Natural killer cell (primary cell): ENCODE results near the gene ATAD1. TPM values are rescaled to one million over a fixed set of nuclear protein-coding genes. Genes with fewer than 3 reads are reported as not detected.
"Not testable (repeated sequence)": the region's sequence is repeated elsewhere in the genome, so short reads cannot be mapped to it uniquely, and the experiment has no call there.

ENCODE experiments used
- ATAC-seq, 3 donors: fragments of 150-1000 bp in 2 of 3; fragments of 200-7000 bp in 1 of 3; cut with Tn5 transposase; 1 replicate in 1 of 3; 2 replicates in 2 of 3; pipeline ENCODE4 v1.10.0; 2021; ENCODE audit warnings: mild to moderate bottlenecking in 2 of 3, moderate library complexity in 2 of 3
- DNase-seq, 2 donors: peaks; one replicate each; pipeline versions ENCODE4 v3.0.0 to v3.0.0-alpha.2; 2013 to 2021; ENCODE audit warnings: mixed read lengths in 1 of 2
- H3K27ac ChIP-seq: one replicate; pipeline ENCODE4 v1.5.1; 2013; ENCODE audit warnings: mild to moderate bottlenecking, low read length
- H3K27me3 ChIP-seq: one replicate; pipeline ENCODE4 v1.6.1; 2013; ENCODE audit warnings: low read length; ENCODE audit not compliant: control insufficient read depth, insufficient read depth
- H3K36me3 ChIP-seq: one replicate; pipeline ENCODE4 v1.6.1; 2013; ENCODE audit warnings: low read length; ENCODE audit not compliant: control insufficient read depth, insufficient read depth
- H3K4me1 ChIP-seq: one replicate; pipeline ENCODE4 v1.6.1; 2013; ENCODE audit warnings: low read length; ENCODE audit not compliant: control insufficient read depth, insufficient read depth
- H3K4me3 ChIP-seq: one replicate; pipeline ENCODE4 v1.5.1; 2013; ENCODE audit warnings: low read length
- H3K9me3 ChIP-seq: one replicate; pipeline ENCODE4 v1.6.1; 2013; ENCODE audit warnings: low read length; ENCODE audit not compliant: control insufficient read depth, insufficient read depth
- H3K27ac Mint-ChIP-seq, 2 donors: one replicate each; pipeline ENCODE4 v1.8.0; 2022; ENCODE audit warnings: mild to moderate bottlenecking in 2 of 2, mixed read lengths in 2 of 2, moderate library complexity in 1 of 2
- H3K27me3 Mint-ChIP-seq, 2 donors: one replicate each; pipeline ENCODE4 v1.8.0; 2022; ENCODE audit warnings: low read depth in 2 of 2, mixed read lengths in 2 of 2
- H3K36me3 Mint-ChIP-seq: one replicate; pipeline ENCODE4 v1.8.0; 2022; ENCODE audit warnings: mixed read lengths
- H3K4me1 Mint-ChIP-seq, 2 donors: one replicate each; pipeline ENCODE4 v1.8.0; 2022; ENCODE audit warnings: mixed read lengths in 2 of 2
- H3K4me3 Mint-ChIP-seq: one replicate; pipeline ENCODE4 v1.8.0; 2022; ENCODE audit warnings: mild to moderate bottlenecking, moderate library complexity, mixed read lengths
- H3K9me3 Mint-ChIP-seq, 2 donors: one replicate each; pipeline ENCODE4 v1.8.0; 2022; ENCODE audit warnings: mixed read lengths in 2 of 2
- WGBS: methylation state at CpG from one replicate; pipeline ENCODE4 v1.1.7; 2013; ENCODE audit warnings: missing lambda C conversion rate; ENCODE audit not compliant: insufficient coverage; 5-methylcytosine and 5-hydroxymethylcytosine counted together
- intact Hi-C: fragments of 100-400 bp; cut with micrococcal nuclease; formaldehyde crosslinking; loops from one replicate; pipeline ENCODE4 v1.14.2; 2022
- total RNA-seq, 4 donors: library from RNA; stranded (reverse); fragments of 120-200 nt in 1 of 4; gene quantifications; one replicate each; pipeline versions ENCODE4 v1.2.3 to v1.2.4, GENCODE V29; 2013 to 2022
- TF ChIP-seq, protein P1 (sequence below): fragments of 200-600 bp; IDR thresholded peaks from one replicate; pipeline ENCODE4 v1.8.0; 2022; ENCODE audit warnings: antibody characterized with exemption

The ATAD1 gene
- total RNA-seq, 3 donors from 2014 or later (not counting 1 experiment from before 2014, with no cell fraction given), result 37.5 to 55.2 (median 43.0) TPM

DNA sequence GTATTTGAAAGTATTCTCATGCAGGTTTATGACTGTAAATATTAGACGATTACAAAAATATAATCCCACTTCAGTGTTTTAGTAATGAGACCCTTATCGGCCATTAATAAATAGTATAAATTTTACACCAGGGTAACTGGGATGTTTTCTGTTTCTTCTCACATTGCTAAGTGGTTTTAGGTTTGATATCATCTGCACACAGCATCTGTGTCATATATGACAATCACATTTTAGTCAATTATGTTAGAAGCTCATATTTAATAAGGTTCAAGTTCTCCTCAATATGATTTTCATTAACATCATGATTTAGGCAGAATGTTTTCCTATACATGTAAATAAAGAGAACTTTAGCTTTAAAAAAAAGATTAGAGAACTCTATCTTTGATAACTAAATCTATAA is 66.8 kb downstream of the ATAD1 start:
- no peaks in the 10 kb centered on the region for H3K4me1 ChIP-seq
- no peaks in the 10 kb centered on the region for H3K9me3 ChIP-seq
- no CpG with 5 or more reads among the region's 2 CpGs for WGBS
- H3K4me3 ChIP-seq, result no peak overlapping the region
- H3K4me3 Mint-ChIP-seq, result no peak overlapping the region
- intact Hi-C loops, result no loop called here
- ATAC-seq (no peak), DNase-seq (no peak)
- no peaks in the 10 kb centered on the region for H3K27me3 Mint-ChIP-seq
- no peak overlapping the region for H3K27ac Mint-ChIP-seq
- no peaks in the 10 kb centered on the region for H3K36me3 Mint-ChIP-seq
- H3K9me3 Mint-ChIP-seq, result no peaks in the 10 kb centered on the region
- H3K36me3 ChIP-seq, result peaks cover 18% of the 10 kb centered on the region
- H3K27me3 ChIP-seq, result no peaks in the 10 kb centered on the region
- peaks cover 9 to 17% of the 10 kb centered on the region in 2 donors for H3K4me1 Mint-ChIP-seq
- TF ChIP-seq, protein P1, sequence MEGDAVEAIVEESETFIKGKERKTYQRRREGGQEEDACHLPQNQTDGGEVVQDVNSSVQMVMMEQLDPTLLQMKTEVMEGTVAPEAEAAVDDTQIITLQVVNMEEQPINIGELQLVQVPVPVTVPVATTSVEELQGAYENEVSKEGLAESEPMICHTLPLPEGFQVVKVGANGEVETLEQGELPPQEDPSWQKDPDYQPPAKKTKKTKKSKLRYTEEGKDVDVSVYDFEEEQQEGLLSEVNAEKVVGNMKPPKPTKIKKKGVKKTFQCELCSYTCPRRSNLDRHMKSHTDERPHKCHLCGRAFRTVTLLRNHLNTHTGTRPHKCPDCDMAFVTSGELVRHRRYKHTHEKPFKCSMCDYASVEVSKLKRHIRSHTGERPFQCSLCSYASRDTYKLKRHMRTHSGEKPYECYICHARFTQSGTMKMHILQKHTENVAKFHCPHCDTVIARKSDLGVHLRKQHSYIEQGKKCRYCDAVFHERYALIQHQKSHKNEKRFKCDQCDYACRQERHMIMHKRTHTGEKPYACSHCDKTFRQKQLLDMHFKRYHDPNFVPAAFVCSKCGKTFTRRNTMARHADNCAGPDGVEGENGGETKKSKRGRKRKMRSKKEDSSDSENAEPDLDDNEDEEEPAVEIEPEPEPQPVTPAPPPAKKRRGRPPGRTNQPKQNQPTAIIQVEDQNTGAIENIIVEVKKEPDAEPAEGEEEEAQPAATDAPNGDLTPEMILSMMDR, result no peak
- H3K27ac ChIP-seq, result no peak overlapping the region

DNA sequence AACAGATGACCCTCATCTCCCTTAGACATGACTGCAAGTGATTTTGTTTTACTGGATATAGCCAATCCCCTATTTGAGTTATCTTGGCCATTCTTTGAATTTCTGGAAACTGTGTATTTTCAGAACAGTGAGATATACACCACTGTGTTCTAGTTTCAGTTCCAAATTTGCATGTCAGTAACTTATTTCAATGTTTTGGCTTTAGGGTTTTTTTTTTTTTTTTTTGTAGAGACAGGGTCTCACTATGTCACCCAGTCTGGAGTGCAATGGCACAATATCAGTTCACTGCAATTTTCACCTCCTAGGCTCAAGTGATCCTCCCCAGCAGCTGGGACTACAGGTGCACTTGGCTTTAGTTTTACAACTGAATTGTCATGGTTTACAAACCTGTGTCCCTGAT is 67.2 kb downstream of the ATAD1 start:
- no peaks in the 10 kb centered on the region for H3K4me1 ChIP-seq
- H3K27me3 Mint-ChIP-seq, result no peaks in the 10 kb centered on the region
- H3K36me3 Mint-ChIP-seq, result no peaks in the 10 kb centered on the region
- ATAC-seq (no peak), DNase-seq (no peak)
- TF ChIP-seq, protein P1, result no peak
- H3K4me3 Mint-ChIP-seq, result no peak overlapping the region
- H3K4me3 ChIP-seq, result no peak overlapping the region
- no peak overlapping the region for H3K27ac ChIP-seq
- H3K4me1 Mint-ChIP-seq, result peaks cover 9 to 17% of the 10 kb centered on the region in 2 donors
- H3K9me3 ChIP-seq, result no peaks in the 10 kb centered on the region
- intact Hi-C loops, result no loop called here
- no peaks in the 10 kb centered on the region for H3K27me3 ChIP-seq
- peaks cover 15% of the 10 kb centered on the region for H3K36me3 ChIP-seq
- no peaks in the 10 kb centered on the region for H3K9me3 Mint-ChIP-seq
- H3K27ac Mint-ChIP-seq, result peak overlapping the region; percentile 27

DNA sequence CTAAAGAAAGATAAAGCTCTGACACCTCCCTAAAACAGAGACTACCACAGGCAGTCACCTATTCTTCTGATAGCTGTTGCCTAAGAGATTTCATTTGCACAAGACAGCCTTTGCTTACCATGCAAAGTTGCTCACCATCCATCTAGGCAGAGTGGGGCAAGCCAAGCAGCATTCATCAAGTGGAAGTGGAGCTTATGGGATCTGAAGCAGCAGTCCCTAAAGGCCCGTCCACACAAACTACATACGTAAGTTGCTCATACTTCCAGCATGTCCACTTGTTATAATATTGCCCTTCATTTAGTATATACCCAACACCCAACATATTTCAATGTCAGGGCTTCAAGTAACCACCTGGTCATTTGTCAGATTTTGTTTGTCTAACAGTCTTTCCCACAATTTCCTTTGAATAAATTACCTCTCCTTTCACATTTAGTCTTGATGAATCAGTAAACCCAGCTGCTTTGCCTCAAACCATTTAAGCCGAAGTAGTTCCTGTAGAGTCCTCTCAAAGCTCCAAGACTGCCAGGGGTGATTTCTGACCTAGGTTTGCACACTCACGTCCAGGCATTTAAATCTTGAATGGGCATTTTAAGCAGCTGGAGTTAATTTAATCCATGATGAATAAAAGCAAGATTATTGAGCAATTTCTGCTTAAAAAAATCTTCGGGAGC is 67.9 kb downstream of the ATAD1 start:
- intact Hi-C loops, result no loop called here
- TF ChIP-seq, protein P1, result no peak
- Mint-ChIP-seq H3K27me3 (no peaks in the 10 kb centered on the region), H3K4me3 (no peak overlapping the region), H3K27ac (peak overlapping the region; percentile 27), H3K36me3 (no peaks in the 10 kb centered on the region), H3K4me1 (peaks cover 9 to 17% of the 10 kb centered on the region in 2 donors), H3K9me3 (no peaks in the 10 kb centered on the region)
- DNase-seq, result no peak
- no peaks in the 10 kb centered on the region for H3K9me3 ChIP-seq
- WGBS, result 62% methylated on average over 4 of the region's 5 CpGs
- H3K27me3 ChIP-seq, result no peaks in the 10 kb centered on the region
- H3K4me1 ChIP-seq, result no peaks in the 10 kb centered on the region
- ATAC-seq, result no peak
- no peak overlapping the region for H3K27ac ChIP-seq
- H3K4me3 ChIP-seq, result no peak overlapping the region
- peaks cover 11% of the 10 kb centered on the region for H3K36me3 ChIP-seq

DNA sequence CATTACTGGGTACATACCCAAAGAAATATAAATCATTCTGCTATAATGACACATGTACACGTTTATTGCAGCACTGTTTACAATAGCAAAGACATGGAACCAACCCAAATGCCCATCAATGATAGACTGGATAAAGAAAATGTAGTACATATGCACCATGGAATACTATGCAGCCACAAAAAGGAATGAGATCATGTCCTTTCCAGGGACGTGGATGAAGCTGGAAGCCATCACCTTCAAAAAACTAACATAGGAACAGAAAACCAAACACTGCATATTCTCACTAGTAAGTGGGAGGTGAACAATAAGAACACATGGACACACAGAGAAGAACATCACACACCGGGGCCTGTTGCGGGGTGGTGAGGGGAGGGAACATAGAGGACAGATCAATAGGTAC is 69.8 kb downstream of the ATAD1 start:
- H3K27ac Mint-ChIP-seq, H3K9me3 Mint-ChIP-seq, H3K36me3 ChIP-seq, H3K27ac ChIP-seq, DNase-seq, H3K27me3 Mint-ChIP-seq, H3K4me1 ChIP-seq, intact Hi-C loops, H3K4me3 Mint-ChIP-seq, H3K36me3 Mint-ChIP-seq, ATAC-seq, H3K4me3 ChIP-seq, H3K27me3 ChIP-seq, H3K9me3 ChIP-seq: not testable (repeated sequence)
- H3K4me1 Mint-ChIP-seq, result peaks cover 9 to 17% of the 10 kb centered on the region in 2 donors
- no CpG with 5 or more reads among the region's 4 CpGs for WGBS
